Cardiac muscle cell (in vitro differentiated cells and primary cell): ENCODE measurements around the gene TMEM151B. TPM values are rescaled to one million over a fixed set of nuclear protein-coding genes. Genes with fewer than 3 reads are reported as not detected.
"Not testable (repeated sequence)": the region's sequence is repeated elsewhere in the genome, so short reads cannot be mapped to it uniquely, and the experiment has no call there.

Experiments
- DNase-seq, 2 donors: peaks; one replicate each; pipeline versions ENCODE4 v3.0.0 to v3.0.0-alpha.2; 2010 to 2017; ENCODE audit warnings: low read depth in 1 of 2, low spot score in 1 of 2
- H3K27ac ChIP-seq: fragments of 200-600 bp; sonication (generic); 2 replicates; pipeline ENCODE4 v1.5.1; 2016
- H3K27me3 ChIP-seq: fragments of 200-600 bp; sonication (generic); 2 replicates; pipeline ENCODE4 v1.6.0; 2016; ENCODE audit warnings: control low read depth
- H3K36me3 ChIP-seq: fragments of 200-600 bp; sonication (generic); 2 replicates; pipeline ENCODE4 v1.5.1; 2016; ENCODE audit warnings: control low read depth
- H3K4me1 ChIP-seq: fragments of 200-600 bp; sonication (generic); 2 replicates; pipeline ENCODE4 v1.8.1; 2017; ENCODE audit warnings: low read depth, mild to moderate bottlenecking, mixed run types
- H3K4me3 ChIP-seq: fragments of 200-600 bp; sonication (generic); 2 replicates; pipeline ENCODE4 v1.5.1; 2016; ENCODE audit warnings: mild to moderate bottlenecking
- H3K9me3 ChIP-seq: fragments of 200-600 bp; sonication (generic); 2 replicates; pipeline ENCODE4 v1.5.1; 2017; ENCODE audit warnings: low read depth, mild to moderate bottlenecking, control low read depth
- CTCF ChIP-seq: IDR thresholded peaks from 2 replicates; pipeline ENCODE4 v1.5.1; 2012; ENCODE audit warnings: low read depth, mild to moderate bottlenecking, low read length
- polyA plus RNA-seq: library from polyadenylated mRNA; unstranded; fragments of >200 nt; fragmentation: Nextera tagmentation; extraction: Ambion mirVana; gene quantifications from 2 replicates; pipeline ENCODE4 v1.2.1, GENCODE V29; 2016
- total RNA-seq: library from RNA; depleted of rRNA; stranded (reverse); fragments of >200 nt; gene quantifications from 2 replicates; pipeline ENCODE4 v1.2.3, GENCODE V29; 2016

Gene TMEM151B
- total and polyA plus RNA-seq, 2 experiments from 2014 or later, result 0.21 to 0.29 TPM

- Histone ChIP-seq H3K27me3 (peaks cover 6% of the 10 kb centered on the region), H3K4me3 (no peak overlapping the region), H3K4me1 (no peaks in the 10 kb centered on the region), H3K27ac (no peak overlapping the region), H3K36me3 (no peaks in the 10 kb centered on the region), H3K9me3 (no peaks in the 10 kb centered on the region)
- no peak for DNase-seq
- no peak for TF ChIP-seq CTCF
These were observed 79.8 kb downstream of the TMEM151B start for GRCh38 chr6:44349904-44350649.

GRCh38 chr6:44350650-44350994, 80.4 kb downstream of the TMEM151B start:
- not testable (repeated sequence) for DNase-seq, H3K27ac ChIP-seq, H3K36me3 ChIP-seq, H3K9me3 ChIP-seq, H3K4me3 ChIP-seq, H3K4me1 ChIP-seq, H3K27me3 ChIP-seq

- Histone ChIP-seq H3K4me3 (no peak overlapping the region), H3K36me3 (no peaks in the 10 kb centered on the region), H3K27me3 (no peaks in the 10 kb centered on the region), H3K4me1 (no peaks in the 10 kb centered on the region), H3K9me3 (no peaks in the 10 kb centered on the region), H3K27ac (no peak overlapping the region)
- no peak for TF ChIP-seq CTCF
- no peak for DNase-seq
These were observed 82.0 kb downstream of the TMEM151B start for GRCh38 chr6:44352259-44352658.

GRCh38 chr6:44353336-44353735, 83.1 kb downstream of the TMEM151B start:
- DNase-seq, result no peak
- no peaks in the 10 kb centered on the region for H3K9me3 ChIP-seq
- no peak for TF ChIP-seq CTCF
- no peak overlapping the region for H3K27ac ChIP-seq
- no peaks in the 10 kb centered on the region for H3K36me3 ChIP-seq
- H3K4me3 ChIP-seq, result no peak overlapping the region
- H3K27me3 ChIP-seq, result no peaks in the 10 kb centered on the region
- no peaks in the 10 kb centered on the region for H3K4me1 ChIP-seq

GRCh38 chr6:44355640-44356039, 85.4 kb downstream of the TMEM151B start:
- Histone ChIP-seq H3K27ac (no peak overlapping the region), H3K9me3 (no peaks in the 10 kb centered on the region), H3K4me1 (no peaks in the 10 kb centered on the region), H3K36me3 (no peaks in the 10 kb centered on the region), H3K27me3 (no peaks in the 10 kb centered on the region), H3K4me3 (no peak overlapping the region)
- DNase-seq, result no peak
- TF ChIP-seq CTCF, result no peak

GRCh38 chr6:44356487-44356886, 86.2 kb downstream of the TMEM151B start:
- Histone ChIP-seq H3K36me3 (no peaks in the 10 kb centered on the region), H3K9me3 (no peaks in the 10 kb centered on the region), H3K4me3 (no peak overlapping the region), H3K27me3 (no peaks in the 10 kb centered on the region), H3K4me1 (no peaks in the 10 kb centered on the region), H3K27ac (no peak overlapping the region)
- no peak for DNase-seq
- no peak for TF ChIP-seq CTCF

Other genes with a start within 250 kb of the TMEM151B start
- gene MRPL14, start 143.0 kb upstream of the TMEM151B start, total RNA-seq, result 66.4 and 78.8 TPM in 2 replicates
- 130 and 165 TPM in 2 replicates for gene MRPL14, start 143.0 kb upstream of the TMEM151B start, polyA plus RNA-seq
- gene TMEM63B, start 142.9 kb upstream of the TMEM151B start, total RNA-seq, result 52.4 and 57.3 TPM in 2 replicates
- gene TMEM63B, start 142.9 kb upstream of the TMEM151B start, polyA plus RNA-seq, result 51.7 and 54.2 TPM in 2 replicates
- not detected in 2 replicates for gene CAPN11, start 111.6 kb upstream of the TMEM151B start, total RNA-seq
- not detected in 2 replicates for gene CAPN11, start 111.6 kb upstream of the TMEM151B start, polyA plus RNA-seq
- 0.21 TPM in 1 of 2 replicates, not detected in the other for gene MYMX, start 53.5 kb upstream of the TMEM151B start, total RNA-seq
- gene MYMX, start 53.5 kb upstream of the TMEM151B start, polyA plus RNA-seq, result 0.55 and 1.0 TPM in 2 replicates
- gene SLC29A1, start 46.9 kb upstream of the TMEM151B start, total RNA-seq, result 62.7 and 64.9 TPM in 2 replicates
- gene SLC29A1, start 46.9 kb upstream of the TMEM151B start, polyA plus RNA-seq, result 85.4 and 88.7 TPM in 2 replicates
- 865 and 876 TPM in 2 replicates for gene HSP90AB1, start 23.3 kb upstream of the TMEM151B start, total RNA-seq
- 665 and 702 TPM in 2 replicates for gene HSP90AB1, start 23.3 kb upstream of the TMEM151B start, polyA plus RNA-seq
- gene SLC35B2, start 12.9 kb upstream of the TMEM151B start, total RNA-seq, result 34.3 and 50.5 TPM in 2 replicates
- 44.4 and 63.3 TPM in 2 replicates for gene SLC35B2, start 12.9 kb upstream of the TMEM151B start, polyA plus RNA-seq
- 23.8 and 34.2 TPM in 2 replicates for gene NFKBIE, start 4.9 kb upstream of the TMEM151B start, total RNA-seq
- gene NFKBIE, start 4.9 kb upstream of the TMEM151B start, polyA plus RNA-seq, result 8.2 and 12.5 TPM in 2 replicates
- gene AARS2, start 42.9 kb downstream of the TMEM151B start, total RNA-seq, result 20.9 and 26.7 TPM in 2 replicates
- 17.3 and 22.9 TPM in 2 replicates for gene AARS2, start 42.9 kb downstream of the TMEM151B start, polyA plus RNA-seq
- gene SPATS1, start 72.2 kb downstream of the TMEM151B start, total RNA-seq, result 0.63 TPM in 1 of 2 replicates, not detected in the other
- gene SPATS1, start 72.2 kb downstream of the TMEM151B start, polyA plus RNA-seq, result not detected in 2 replicates
- gene CDC5L, start 117.3 kb downstream of the TMEM151B start, total RNA-seq, result 17.1 and 17.8 TPM in 2 replicates
- 19.6 and 20.3 TPM in 2 replicates for gene CDC5L, start 117.3 kb downstream of the TMEM151B start, polyA plus RNA-seq